ENCODE measurements around the gene PTPRG.

Gene PTPRG

DNA sequence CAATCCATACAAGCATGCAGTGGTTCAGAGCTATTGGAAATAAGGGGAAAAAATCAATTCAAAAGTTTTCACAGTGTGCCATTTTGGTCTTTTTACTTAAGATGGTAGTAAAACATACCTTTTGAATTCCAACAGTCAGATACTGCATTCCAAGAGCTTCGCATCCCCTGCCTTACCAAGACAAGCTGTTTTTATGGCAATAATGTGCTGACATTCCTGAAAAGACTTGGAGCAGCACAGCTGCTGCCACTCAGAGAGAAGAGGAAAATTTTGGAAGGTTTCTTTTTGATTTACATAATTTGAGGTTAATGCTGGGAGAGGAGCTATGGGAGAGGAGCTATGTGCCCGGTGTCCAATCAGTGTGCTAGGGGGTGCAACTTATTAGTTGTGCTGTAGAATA is 663.7 kb downstream of the PTPRG start:
- DNase-seq = no peak

DNA sequence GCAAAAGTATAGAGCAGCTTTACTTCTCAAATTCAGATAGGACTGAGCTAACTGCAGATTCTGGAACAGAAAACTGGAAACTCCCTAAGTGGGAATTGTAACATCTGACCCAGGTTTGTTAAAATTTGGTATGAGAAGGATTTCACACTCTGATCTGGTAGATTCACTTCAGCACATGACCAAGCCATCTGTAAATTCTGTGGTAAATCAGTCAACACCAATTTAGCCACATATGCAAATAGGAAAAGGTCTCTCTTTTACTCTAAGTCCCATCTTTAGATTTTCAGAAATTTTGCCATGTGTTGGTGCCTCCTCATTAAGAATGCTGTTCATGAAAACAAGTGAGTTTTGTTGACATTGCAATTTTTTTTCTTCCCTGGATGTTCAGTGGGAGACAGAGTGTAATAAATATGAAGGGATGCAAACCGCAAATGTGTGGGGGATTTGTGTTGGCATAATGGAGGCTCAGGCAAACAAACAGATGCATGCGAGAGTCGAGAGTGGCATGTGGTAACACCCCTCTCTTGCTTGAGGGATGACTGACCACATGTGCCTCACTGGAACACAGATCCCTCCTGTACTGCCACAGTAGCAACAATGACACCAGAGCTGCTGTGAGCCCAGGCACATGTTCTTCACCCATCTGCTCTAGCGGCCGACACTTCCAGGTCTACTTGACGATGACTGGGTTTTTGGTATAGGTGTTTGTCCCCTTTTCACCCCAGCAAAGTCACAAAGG is 665.4 kb downstream of the PTPRG start:
- DNase-seq = no peak

DNA sequence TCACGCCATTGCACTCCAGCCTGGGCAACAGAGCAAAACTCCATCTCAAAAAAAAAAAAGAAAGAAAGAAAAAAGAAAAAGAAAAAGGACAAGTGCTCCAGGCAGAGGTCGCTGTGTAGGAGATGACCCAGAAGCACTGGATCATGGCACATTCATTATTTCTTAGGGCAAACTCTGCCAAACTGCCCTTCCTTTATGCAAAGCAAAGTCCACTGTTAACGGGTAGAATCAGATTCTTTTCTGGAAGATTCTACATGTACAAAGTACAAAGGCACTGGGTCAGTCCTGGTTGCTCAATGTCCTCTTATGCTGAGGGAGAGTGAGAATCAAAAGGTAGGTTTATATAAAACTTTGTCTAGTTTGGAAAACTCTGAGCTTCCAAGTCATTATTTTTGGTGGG is 667.1 kb downstream of the PTPRG start:
- DNase-seq = no peak

DNA sequence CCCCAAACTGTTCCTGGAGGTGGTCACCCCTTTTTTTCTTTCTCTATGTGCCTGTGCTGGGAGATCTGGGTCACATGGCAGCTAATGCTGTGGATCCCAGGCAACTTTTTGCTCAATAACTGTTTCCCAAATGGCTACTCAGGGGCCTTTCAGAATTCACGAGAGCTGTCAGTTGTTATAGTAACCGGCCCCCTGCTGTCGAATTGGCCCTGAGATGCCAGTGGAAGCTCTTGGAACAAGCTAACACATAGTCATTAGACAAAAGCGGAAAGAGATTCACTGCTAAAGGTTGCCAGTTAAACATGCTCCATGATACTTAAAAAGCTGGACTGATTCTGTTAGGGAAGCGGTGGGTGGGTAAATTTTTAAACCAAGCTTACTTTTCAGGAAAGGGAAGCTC is 667.8 kb downstream of the PTPRG start:
- DNase-seq = no peak

DNA sequence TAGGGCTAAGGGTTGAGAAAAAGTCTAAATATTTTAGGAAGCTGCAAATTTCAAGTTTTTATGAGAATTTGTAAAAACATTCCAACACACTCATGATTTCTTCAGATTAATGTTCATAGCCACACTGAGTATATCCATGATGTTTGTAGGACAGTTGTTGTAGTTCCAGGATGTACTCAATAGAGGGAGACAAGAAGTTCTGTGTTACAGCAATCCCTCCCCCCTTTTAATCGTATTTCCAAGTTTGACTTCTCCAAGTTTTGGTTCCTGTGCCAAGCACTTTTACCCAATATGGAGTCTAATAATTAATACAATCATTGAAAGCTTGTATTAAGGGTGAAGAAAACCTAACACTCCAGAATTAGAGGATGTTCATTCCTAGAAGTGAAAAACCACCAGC is 668.5 kb downstream of the PTPRG start:
- DNase-seq = no peak

DNA sequence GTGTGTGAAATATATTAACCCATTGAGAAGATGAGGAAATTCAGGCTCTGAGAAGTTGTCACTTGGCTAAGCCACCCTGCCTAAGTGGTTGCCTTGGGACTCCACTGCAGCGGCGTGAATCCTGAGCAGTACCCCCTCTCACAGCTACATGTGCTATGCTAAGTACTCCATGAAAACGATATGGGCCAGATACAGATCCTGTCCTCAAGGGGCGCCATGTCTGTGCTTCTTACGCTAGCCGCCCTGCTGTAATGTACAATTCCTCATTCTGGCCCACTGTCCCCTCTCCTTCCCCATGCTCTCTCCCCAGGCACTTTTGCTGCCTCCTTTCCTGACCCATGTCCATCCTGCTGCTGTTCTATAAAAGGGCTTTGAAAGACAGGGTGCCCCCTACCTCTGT is 671.7 kb downstream of the PTPRG start:
- DNase-seq = no peak

DNA sequence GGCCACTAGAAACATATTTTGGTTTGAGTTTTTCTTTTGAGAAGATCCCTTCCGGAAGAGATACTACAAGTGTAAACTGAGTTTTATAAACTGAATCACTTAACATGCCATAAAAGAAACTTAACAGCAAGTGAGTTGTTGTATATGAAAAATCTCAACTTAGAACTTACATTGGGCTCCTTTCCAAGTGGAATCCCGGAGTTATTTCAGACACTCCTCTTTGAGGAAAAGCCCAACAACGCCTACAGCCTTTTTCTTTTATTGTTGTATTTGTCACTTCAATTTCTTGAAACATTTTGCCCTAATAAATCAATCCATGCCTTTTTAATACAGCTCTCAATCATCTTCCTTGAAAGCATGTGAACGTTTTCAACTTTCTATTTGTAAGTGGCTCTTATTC is 674.6 kb downstream of the PTPRG start:
- no peak for DNase-seq

DNA sequence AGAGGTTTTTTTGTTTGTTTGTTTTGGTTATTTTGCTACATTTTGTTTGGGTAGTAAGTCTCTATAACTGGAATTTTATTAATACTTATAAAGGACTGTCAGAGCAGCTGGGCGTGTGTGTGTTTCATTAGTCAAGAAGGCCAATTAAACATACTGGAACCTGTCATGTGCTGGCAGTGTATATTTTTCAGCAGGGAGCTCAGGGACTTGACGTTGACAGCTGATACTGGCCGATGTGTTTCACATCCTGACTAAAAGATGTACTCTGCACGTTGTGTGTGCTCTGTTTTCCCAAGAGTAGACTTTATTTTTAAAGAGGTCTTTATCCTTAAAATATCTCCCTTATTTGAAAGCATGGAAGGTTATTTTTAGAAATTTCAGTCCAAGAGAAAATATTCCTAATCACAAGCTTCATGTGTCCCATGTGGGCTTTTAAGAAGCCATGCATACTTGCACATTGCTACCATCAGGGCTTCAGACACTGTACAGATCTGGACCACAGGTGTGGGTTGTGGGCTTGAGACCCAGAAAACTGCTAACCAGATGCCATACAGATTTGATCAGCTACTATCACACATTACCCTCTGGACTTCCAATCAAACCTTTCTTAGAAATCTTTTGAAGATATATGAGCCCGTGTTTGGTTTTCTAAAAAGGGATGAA is 676.0 kb downstream of the PTPRG start:
- no peak for DNase-seq

DNA sequence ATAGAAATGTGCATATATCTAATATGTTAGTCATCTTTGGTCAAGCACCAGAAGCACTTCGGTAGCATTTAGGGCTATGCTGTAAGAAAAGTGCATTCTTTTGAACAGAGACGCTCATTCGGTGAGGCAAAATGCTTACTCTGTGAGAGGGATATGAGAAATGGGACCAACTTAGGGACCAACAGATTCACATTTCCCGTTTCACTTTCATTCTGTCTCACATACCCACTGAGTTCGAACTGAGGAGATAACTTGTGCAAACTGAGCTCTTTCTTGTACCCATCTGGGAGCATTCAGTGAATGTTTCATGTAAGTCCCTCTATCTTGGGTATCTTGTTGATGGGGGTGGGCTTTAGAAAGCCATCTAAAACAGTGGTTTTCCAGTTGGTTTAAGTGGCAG is 676.6 kb downstream of the PTPRG start:
- DNase-seq = no peak

DNA sequence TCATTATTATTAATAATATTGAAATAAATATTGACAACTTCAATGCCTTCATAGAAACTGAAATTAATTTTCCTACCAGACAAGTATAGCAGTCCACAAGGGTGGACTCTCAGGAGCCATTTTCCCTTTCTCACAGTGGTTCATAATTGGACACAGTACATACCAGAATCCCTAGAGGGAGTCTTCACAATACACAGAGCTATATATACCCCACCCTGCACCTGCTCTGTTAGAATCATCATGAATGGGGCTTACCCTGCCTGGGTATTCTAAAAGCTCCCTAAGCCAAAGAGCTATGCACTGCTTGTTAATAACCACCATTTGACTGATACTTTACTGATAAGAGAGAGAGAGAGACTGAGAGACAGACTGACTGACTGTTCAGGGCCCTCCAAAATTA is 677.1 kb downstream of the PTPRG start:
- no peak for DNase-seq

DNA sequence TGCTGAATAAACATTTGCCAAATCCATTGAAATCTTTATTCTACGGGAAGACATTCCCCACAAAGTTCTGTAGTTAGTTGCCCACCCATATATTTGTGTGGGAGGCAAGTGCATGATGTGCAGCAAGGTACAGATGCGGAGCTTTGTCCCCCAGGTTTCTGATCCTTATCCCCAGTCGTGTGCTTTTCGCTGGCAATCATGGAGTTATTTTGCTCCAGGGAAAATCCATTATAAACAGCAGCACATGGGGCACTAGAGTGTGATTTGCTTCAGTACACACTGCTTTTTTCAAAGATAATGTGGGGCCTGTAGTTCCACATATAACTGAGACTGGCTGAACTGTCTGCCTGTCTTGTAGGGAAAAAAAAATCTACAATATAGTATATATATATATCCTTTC is 679.9 kb downstream of the PTPRG start:
- no peak for DNase-seq

DNA sequence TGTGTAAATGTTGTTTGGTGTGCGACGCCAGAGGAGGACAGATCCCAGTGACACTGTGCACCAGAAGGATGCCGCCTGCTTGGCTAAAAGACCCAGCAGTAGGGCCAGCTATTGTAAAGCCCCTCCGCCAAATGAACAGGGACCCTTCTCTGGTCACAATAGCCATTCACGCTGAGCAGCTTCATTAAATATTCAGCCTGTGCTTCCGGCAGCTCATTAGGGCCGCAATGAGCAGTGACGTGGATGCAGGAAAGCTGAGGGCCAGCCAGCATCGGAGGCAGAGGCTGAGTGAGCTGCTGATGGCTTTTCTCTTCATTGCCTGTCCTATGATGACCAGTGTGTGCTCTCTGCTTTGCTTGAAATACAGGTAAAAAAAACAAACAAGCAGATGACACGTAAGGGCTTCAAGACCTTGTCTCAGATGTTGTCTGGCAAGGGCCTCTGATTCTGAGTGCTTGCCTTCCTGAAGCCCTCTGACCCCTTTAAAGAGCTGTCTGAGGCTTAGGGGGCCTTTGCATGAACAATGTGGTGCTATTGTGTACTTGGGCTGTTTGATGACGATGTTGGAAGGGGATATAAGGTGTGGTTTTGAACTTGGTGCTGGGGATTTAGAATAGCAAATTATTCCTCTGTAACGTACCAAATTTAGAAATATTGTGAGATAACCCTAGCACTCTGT is 681.6 kb downstream of the PTPRG start:
- no peak for DNase-seq

DNA sequence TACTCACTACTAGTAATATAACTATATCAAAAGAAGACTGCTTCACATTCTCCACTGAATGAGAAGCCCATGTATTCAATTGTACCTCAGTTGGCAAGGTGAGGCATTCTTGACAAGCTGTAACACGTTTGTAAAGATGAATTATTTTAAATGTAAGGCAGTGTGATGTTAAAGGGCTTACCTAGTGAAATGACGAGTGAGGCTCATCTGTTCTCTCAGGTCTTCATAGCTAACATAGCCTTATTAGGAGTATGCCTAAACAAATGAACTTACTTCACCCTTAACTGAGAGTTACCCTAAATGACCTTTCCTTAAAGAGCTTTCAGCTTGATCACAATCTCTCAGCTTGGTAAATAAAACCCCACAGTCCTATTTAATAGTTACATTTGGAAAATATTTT is 684.7 kb downstream of the PTPRG start:
- no peak for DNase-seq

DNA sequence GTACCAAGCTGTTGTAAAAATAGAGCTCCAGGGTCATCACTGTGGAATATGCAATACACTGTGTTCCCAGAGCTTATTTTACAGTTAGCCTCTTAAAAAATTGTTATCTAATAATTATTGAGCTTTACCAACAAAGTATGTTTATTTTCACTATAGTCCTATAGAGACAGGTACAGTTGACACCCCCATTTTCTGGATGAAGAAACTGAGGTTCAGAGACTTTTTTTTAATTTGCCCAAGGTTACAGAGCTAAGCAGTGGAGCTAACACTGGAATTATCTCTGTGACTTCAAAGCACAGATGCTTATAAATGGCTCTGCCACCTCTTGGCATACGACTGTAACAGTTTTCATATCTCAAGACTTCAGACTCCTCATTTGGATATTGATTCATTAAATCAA is 685.6 kb downstream of the PTPRG start:
- DNase-seq = no peak

DNA sequence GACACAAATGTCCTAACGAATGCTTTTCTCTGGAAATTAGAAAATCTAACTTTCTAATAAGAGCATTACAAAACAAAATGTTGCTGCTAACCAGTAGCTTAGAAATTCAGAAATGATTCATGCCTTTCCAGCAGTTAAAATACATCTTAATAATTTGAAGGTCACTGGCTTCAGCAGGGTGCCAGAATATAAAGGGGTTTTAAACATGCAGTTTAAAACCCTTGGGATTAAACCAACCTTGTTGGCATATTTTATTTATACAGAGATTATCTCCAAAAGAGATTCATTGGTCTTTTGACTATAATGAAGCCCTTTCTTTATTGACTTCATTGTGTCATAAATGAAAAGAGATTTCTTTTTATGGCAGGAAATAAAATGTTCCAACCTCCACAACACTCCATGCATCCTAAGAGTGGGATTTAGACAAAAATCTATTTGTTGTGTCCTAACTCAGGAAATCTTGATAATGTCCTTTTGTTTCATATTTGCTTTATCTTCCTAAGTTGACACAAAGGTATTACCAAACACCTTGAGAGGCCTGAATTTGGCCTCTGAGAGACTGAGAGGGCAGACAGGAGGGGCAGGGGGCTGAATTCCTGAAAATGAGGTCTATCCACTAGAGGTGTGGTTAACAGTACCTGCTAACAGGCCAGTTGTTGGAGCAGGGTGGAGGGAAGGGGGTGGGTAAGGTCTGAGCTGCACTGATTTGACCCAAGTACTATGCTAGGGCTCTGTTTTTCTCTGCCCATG is 687.5 kb downstream of the PTPRG start:
- no peak for DNase-seq

DNA sequence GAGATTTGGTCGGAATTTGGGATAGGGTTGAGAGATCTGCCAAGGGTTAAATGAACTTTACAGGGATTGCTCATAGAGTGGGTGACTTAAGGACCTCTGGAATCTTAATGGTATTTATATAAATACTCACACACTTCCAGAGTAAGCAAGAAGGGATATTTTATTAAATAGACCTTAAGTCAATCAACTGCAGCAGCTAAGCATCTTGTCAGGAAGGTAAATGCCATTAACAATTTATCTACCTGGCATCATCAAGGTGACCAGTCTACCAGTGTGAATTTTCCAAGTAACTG is 688.1 kb downstream of the PTPRG start:
- no peak for DNase-seq

DNA sequence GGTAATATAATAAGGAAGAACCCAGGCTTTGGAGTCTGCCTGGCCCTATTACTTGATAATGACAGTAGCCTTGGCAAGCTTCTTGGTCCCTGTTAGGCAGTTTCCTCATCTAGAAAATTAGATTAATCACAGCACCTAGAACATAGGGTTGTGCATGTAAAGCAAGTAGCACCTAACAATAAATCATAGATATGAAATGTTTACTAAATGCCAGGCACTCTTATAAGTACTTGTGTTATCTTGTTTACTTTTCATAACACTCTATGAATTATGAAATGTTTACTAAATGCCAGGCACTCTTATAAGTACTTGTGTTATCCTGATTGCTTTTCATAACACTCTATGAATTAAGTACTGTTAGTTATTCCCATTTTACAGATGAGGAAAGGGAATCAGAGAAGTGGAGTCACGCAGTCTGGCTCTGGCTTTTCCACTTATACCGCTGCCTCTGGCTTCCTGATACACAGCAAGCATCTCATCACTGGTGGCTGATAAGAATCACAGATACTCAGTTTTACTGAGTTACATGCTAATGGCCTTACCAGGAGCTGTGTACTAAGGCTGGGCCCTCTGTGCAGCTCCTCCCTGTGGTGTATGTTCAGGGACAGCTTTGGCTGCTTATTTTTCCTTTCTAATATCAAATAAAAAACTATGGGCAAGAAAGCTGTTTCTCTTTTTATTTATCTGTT is 688.6 kb downstream of the PTPRG start:
- DNase-seq = no peak

DNA sequence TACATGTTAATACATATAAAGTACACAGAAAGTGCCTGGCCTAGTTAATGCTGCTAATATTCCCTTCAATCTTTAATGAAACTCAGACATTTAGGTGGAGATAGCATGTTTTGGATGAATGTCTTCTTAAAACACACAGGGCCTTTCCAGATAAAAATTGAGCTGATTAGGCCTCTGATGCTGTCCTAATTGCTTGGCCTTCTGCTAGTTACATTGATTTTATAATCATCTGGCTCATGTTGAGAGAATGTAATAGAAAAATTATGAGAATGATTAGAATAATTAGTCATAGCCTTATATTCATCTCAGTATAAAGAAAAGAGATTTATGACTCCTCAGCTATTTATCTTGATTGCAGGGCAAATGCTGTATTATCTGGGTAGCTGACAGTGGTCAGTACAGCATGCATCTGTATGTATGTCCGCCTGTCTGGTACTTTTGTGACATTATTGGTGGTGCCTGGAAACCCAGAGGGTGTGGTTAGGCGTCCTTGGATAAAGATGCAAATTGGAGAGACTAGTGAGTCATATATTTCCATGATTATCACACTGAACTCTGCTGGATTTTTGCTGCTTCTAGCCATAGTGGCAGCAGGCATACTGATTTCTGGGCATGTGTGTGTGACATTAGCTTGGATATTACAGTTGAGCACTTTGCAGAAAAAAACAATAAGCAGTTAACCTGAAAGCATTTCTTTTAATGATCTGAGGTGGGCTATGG is 691.2 kb downstream of the PTPRG start:
- DNase-seq = no peak

DNA sequence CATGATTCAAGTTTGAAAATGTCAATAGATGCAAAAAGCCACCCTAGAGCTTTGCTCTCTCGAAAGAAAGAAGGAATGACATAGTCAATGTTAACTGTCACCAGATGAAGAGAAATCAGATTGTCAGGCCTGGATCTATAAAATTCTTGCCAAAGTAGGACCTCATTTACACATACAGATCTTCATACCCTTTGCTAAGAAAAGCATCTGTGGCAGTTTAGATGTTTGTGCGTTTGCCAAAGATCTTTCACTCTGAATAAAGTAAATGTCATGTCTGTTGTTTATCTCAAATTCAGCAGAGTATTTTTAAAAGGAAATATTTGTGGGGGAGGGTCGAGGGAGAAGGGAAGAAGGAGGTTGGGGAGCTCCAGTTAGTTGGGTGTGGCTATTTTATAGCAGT is 692.6 kb downstream of the PTPRG start:
- no peak for DNase-seq

DNA sequence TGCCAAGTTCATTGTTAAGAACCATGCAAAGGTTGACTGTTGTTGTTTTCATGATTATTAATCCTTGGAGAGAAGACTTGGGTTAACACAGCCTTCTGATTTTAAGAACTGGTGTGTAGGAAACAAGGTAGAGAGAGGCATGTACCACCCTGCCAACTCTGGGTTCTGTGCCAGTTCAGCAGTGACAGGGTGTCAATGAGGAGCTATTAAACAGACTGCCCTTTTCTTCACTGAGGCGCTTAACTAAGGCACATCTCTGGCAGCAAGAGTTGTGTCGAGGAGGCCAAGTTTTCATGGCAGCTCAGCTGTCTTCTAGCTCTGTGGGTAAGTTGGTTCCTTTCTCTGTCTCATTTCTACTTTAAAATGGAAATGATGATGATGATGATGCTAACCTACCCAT is 694.4 kb downstream of the PTPRG start:
- DNase-seq = no peak

DNA sequence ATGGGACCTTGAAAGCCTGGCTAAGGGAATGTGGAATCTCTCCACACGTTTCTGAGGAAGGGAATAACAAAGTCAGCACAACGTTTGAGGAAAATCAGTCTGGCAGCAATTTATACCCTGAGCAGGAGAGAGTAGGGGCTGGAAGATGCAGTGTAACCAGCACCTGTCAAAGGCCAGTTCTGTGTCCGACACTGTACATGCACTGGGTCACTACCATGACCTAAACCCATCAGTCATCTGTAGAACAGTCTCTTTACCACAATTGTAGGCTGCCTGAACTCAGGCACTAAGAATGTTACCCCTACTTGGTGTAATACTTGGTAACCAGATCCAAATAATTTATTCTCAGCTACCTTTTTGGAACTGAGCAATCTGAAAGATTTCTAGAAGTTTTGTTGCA is 698.6 kb downstream of the PTPRG start:
- DNase-seq = no peak

DNA sequence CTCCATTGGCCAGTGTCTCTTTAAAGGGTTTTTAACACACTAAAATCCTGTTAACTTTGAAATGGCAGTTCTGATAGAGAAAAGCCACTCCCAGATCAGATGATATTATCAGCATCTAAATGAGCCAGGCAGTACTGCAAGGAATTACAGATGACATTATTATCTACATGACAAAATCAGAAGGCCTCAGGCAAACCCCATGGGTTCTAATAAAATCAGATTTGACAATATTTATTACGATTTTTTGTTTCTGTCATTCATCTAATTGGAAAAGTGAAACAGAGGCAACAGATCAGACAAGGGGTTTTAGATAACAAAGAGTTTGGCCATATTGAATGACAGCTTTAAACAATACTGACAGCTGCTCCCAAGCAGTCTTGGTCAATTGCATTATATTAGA is 699.3 kb downstream of the PTPRG start:
- DNase-seq = no peak

DNA sequence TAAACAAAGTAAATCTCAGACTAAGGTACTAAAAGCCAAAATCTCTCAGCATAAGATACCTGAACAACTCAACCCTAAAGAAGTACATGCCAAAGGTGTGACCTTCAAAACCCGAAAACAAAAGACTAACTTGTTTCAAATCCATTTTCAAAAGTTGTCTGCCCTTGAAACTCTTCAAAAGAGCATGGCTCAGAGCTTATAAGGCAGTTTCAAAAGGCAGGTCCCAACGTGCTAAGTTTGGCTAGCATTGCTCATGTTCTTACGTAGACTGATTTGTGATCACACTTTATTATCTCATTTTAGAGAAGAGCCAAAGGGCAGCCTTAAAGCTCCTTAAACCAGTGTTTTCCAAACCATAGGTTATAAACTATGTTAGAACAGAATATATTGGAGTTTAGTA is 699.8 kb downstream of the PTPRG start:
- DNase-seq = no peak
